Activated naive CD4-positive, alpha-beta T cell treated with anti-CD3 and anti-CD28 coated beads, Interleukin-2, amount 50 U/mL, for 72 hours (primary cell): ENCODE data around the gene SLC7A5. TPM values are rescaled to one million over a fixed set of nuclear protein-coding genes. Genes with fewer than 3 reads are reported as not detected.

Source experiments
- ATAC-seq, 2 donors: fragments of 150-1000 bp; cut with Tn5 transposase; 2 replicates each; pipeline ENCODE4 v1.10.0; 2021; ENCODE audit warnings: mild to moderate bottlenecking in 2 of 2, moderate library complexity in 2 of 2
- DNase-seq, 2 donors: peaks; one replicate each; pipeline ENCODE4 v3.0.0; 2021 to 2022; ENCODE audit warnings: low spot score in 2 of 2
- H3K27ac Mint-ChIP-seq, 2 donors: one replicate each; pipeline ENCODE4 v1.8.0; 2022; ENCODE audit warnings: mild to moderate bottlenecking in 2 of 2, mixed read lengths in 2 of 2
- H3K36me3 Mint-ChIP-seq, 2 donors: one replicate each; pipeline ENCODE4 v1.8.0; 2022; ENCODE audit warnings: mixed read lengths in 2 of 2
- H3K9me3 Mint-ChIP-seq, 2 donors: one replicate each; pipeline ENCODE4 v1.8.0; 2022; ENCODE audit warnings: mixed read lengths in 2 of 2
- total RNA-seq, 2 donors: library from RNA; stranded (reverse); gene quantifications; one replicate each; pipeline ENCODE4 v1.2.3, GENCODE V29; 2022

SLC7A5 gene
- total RNA-seq, 2 donors from 2014 or later: 112 to 197 TPM

DNA sequence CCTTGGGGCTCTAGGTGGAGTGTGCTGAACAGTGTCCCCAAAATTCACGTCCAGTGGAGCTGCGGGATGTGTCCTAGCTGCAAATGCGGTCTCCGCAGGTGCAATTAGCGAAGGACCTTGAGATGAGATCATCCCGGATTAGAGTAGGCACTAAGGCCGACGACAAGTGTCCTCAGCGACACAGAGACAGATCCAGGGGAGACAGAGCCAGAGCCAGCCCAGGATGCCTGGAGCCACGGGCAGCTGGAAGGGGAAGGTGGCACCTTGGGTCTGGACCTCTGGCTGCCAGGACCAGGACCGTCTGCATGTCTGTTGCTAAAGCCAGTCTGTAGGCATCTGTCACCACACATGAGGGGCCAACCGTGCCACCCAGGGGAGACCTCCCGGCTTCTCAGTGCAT, 24.5 kb downstream of the SLC7A5 start:
- peak overlapping the region in 1 of 2 donors; percentile 72 for H3K27ac Mint-ChIP-seq
- peaks cover 10 to 11% of the 10 kb centered on the region in 2 donors for H3K36me3 Mint-ChIP-seq
- DNase-seq (no peak), ATAC-seq (no peak)
- H3K9me3 Mint-ChIP-seq: no peaks in the 10 kb centered on the region

DNA sequence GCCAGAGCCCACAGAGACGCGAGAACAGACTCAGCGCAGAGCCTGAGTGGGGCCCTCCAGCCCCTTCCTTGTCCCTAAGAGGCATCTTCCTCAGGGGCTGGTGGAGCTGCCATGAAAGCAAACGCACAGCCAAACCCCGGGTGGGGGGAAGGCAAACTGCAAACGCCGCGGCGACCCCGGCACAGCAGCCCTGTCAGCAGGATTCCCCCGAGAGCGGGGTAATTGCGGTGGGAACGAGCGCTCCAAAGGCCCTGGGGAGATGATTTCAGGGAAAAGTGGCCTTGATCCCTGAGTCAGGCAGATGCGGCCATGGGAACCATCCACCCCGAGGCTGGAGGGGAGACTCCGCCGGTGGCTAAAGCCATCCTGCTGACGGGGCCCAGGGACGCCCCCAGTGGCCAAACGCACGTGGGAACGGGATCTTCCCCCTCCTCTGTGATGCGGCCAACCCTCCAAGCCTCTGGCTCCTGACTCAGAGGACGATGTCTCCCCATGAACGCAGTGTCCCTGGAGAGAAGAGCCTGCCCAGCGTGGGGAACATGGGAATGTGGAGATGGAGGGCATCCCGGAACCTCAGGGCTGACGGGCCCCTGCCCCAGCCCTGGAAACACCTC, 25.1 kb downstream of the SLC7A5 start:
- peak overlapping the region in 1 of 2 donors; percentile 89 for H3K27ac Mint-ChIP-seq
- peaks cover 10 to 11% of the 10 kb centered on the region in 2 donors for H3K36me3 Mint-ChIP-seq
- DNase-seq: no peak
- no peaks in the 10 kb centered on the region for H3K9me3 Mint-ChIP-seq
- ATAC-seq: no peak

DNA sequence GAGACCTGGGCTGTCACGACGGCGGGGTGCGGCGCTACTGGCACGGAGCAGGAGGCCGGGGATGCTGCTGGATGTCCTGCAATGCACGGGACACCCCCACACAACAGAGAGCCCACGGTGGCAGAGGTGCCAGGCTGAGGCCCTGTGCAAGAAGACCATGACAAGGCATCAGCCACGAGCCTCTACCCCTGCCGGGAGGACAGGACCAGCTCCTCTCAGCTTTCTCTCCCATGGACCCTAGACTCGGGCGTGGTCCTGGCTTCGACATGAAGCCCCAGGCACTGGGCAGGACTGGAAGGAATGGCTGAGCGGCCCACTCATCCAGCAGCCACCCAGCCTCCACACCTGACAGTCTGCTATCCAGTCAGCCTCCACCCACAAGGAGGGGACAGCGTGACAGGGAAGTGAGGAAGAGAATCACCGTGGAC, 25.6 kb downstream of the SLC7A5 start:
- H3K36me3 Mint-ChIP-seq: peaks cover 6% of the 10 kb centered on the region in 2 donors
- H3K9me3 Mint-ChIP-seq: no peaks in the 10 kb centered on the region
- peak overlapping the region; percentile 42 to 89 for H3K27ac Mint-ChIP-seq
- DNase-seq (no peak), ATAC-seq (no peak)

DNA sequence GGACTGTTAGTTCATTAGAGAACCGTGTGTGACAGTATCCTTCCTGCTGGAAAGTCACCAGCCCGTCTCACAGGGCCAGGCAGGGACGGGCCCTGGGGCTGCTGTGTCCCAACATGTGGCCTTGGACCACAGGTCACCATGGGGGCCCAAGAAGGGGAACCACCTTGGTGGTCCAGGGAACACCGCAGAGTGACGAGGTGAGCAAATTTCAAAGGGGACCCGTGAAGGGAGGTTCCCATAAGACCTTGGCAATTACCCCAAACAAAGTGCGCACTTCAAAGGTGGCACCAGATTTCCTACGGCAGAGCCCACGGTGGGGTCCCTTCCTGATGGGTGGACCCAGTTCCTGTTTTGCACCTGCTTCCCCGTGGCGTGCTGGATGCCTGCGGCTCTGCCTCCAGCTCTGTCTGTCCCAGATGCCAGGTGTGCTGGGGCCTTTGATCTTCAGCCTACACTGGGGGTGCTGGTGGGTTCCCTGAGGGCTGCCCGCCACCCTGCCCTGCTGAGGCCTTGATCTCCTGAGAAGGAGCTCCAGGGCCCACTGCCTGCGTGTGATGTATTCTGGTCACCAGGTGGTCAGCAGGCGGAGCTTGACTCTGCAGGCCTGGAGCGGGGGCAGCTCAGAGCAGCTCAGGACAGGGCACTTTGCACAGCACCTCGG, 27.0 kb downstream of the SLC7A5 start:
- DNase-seq (peak in 1 of 2 donors; percentile 65), ATAC-seq (peak in 1 of 2 donors; percentile 74)
- no peaks in the 10 kb centered on the region for H3K9me3 Mint-ChIP-seq
- peak overlapping the region; percentile 62 to 89 for H3K27ac Mint-ChIP-seq
- H3K36me3 Mint-ChIP-seq: peaks cover 5 to 8% of the 10 kb centered on the region in 2 donors

DNA sequence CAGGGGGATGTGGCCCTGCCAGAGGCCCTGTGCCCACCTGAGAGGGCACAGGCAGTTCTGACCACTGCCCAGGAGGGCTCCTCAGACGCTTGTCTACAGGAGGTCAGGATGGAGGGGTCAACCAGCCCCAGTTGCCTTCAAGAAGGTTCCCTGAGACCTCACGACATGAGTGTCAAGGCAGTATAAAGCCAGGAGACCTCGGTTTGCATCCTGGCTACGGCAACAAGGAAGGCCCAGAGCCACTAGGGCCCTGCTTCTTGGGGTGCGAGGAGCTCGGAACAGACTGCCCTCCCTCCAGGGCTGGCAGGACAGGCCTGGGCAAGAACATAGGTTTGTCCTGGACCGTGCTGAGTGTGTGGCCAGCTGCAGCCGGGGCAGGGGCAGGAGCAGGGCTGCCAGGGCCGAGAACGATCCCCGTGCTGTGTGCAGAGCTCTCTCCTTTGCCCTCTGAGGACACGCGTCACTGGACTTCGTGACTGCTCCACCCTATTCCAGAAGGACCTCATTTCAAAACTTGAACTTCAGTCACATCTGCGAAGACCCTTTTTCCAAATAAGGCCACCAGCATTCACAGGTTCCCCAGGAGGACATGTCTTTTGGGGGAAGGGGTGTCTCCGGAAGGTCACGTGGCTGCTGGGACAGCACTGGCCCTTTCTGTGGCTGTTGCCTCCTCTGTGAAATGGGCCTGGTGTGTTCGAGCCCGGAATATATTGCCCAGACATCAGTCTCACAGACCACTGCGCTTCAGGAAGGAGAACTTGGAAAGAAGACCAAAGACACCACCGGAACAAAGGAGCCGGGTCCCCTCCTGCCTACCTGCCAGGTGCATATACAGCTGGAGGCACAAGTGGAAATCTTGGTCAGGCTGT, 27.7 kb downstream of the SLC7A5 start:
- Mint-ChIP-seq H3K27ac (peak overlapping the region in 1 of 2 donors; percentile 62), H3K36me3 (peaks cover 5 to 13% of the 10 kb centered on the region in 2 donors), H3K9me3 (no peaks in the 10 kb centered on the region)
- DNase-seq: no peak
- ATAC-seq: no peak

DNA sequence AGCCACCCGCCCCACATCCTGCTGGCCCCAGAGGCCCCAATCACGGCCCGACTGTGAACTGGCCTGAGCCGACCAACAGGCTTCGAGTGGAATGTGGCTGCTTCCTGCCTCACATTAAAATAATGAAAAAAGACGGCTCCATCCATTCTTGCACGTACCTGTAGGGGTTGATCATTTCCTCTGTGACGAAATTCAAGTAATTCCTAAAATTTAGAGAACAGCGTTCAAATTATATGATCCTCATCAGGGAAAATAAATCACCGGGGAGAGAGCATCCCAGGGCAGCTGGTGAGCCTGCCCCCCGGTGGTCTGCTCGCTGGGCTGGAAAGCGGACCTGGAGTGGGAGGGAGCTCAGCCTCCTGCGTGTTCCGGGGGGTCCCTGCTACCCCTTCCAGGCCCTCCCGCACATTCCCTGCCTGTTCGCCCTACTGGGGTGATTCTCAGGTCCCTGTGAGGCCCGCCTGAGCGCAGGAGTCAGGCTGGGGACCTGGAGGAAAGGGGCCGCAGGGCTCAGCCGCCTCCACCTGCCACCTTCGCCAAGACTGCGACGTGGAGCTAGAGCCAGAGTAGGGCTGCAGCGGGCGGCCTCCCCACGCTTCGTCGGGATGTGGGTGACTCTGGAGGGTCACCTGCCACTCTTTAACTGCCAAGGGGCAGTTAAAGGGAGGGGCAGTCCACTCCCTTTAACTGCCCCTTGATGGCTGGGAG, 28.9 kb downstream of the SLC7A5 start:
- H3K36me3 Mint-ChIP-seq: peaks cover 11 to 17% of the 10 kb centered on the region in 2 donors
- H3K27ac Mint-ChIP-seq: no peak overlapping the region
- no peaks in the 10 kb centered on the region for H3K9me3 Mint-ChIP-seq
- DNase-seq (no peak), ATAC-seq (no peak)

DNA sequence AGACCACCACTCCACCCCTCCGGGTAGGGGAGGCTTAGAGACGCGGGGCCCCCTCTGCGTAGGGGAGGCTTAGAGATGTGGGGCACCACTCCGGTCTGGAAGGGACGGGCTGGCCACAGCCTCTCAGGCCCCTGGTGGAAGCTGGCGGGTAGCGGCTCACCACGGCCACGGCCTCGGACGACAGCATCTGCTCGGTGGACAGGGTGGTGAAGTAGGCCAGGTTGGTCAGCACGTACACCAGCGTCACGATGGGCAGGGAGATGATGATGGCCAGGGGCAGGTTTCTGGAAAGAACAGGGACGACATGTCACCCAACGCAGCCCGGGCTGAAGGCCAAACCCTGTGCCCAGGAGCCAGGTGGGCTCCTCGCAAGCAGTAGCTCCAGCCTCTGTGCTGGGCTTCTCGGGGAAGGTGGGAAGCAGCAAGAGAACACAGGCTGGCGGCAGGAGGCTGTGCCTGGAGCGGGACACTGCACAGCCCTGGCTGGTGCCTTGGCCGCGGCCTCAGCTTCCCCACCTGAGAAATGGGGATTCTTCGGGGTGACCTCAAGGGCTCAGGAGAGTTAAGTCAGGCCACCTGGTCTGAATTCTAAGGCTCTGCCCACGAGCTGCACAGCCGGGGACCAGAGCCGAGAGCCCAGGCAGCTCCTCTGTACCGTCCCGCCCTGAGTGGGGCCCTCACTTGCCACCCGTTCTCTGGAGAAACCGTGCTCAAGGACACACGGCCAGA, 29.6 kb downstream of the SLC7A5 start:
- Mint-ChIP-seq H3K36me3 (peaks cover 11 to 17% of the 10 kb centered on the region in 2 donors), H3K27ac (peak overlapping the region in 1 of 2 donors; percentile 44), H3K9me3 (no peaks in the 10 kb centered on the region)
- DNase-seq (no peak), ATAC-seq (no peak)

DNA sequence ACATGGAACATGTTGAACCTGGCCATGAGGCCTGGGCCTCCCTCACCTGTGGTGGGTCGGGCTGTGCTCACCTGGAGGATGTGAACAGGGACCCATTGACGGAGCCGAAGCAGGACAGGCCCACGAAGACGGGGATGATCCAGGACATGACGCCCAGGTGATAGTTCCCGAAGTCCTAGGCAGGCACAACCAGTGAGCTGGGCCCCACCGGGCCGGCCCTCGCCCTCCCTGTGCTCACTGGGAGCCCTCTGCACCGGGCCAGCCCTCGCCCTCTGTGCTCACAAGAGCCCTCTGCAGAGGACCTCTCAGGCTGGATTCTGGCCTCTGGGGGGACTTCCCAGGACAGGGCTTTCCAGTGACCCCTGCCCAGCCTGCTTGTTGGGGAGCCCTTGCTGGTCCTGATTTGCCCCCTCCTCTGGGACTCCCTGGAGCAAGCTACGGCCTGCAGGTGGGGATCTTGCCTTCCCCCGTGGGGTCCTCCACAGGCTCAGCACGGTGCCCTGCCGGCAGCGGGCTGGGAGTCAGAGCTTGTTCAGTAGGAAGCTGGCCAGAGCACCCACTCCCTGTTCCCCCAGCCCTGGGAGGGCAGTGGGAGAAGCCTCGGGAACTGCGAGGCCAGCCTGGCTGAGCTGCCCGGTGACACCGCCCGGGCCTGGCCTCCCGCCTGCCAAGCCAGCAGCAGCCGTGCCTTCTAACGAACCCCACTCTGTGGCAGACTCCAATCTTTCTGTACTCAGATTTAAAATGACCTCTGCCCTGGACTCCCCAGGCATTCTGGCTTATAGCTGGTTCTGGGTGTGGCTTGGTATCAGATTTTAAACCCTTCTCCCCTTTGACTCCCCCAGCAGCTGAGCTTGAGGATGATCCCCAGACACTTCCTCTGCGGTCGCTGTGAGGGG, 30.4 kb downstream of the SLC7A5 start:
- H3K27ac Mint-ChIP-seq: peak overlapping the region in 1 of 2 donors; percentile 77
- peaks cover 11 to 21% of the 10 kb centered on the region in 2 donors for H3K36me3 Mint-ChIP-seq
- DNase-seq (no peak), ATAC-seq (peak in 1 of 2 donors; percentile 3)
- no peaks in the 10 kb centered on the region for H3K9me3 Mint-ChIP-seq

DNA sequence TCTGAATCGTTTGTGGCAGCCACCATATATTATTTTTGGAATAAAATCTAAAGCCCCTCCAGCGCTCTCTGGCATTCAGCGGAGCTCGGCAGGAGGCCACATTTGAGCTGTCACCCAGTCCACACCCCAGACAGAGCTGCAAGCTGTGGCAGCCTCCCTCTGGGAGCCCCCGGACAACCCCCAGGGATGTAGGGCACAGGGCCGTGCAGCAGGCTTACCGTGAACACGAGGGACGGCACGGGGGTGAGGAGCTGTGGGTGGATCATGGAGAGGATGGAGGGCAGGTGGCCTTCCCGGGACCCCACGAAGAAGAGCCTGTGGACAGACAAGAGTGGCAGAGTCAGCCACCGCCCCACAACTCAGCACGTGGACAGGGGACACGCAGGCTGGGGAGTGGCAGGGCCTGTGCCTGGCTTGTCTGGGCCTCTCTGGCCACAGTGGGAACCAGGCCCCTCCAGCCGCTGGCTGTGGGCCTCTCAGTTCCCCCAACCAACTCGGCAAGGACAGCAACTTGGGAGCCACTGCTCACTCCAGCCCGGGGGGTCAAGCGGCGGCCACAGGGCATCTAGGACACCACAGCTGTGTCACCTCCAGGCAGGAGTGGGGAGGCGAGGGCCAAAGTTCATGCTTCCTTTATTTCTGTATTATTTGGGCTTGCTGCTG, 31.5 kb downstream of the SLC7A5 start:
- Mint-ChIP-seq H3K9me3 (no peaks in the 10 kb centered on the region), H3K36me3 (peaks cover 10 to 21% of the 10 kb centered on the region in 2 donors), H3K27ac (peak overlapping the region; percentile 55 to 67)
- DNase-seq (no peak), ATAC-seq (no peak)

DNA sequence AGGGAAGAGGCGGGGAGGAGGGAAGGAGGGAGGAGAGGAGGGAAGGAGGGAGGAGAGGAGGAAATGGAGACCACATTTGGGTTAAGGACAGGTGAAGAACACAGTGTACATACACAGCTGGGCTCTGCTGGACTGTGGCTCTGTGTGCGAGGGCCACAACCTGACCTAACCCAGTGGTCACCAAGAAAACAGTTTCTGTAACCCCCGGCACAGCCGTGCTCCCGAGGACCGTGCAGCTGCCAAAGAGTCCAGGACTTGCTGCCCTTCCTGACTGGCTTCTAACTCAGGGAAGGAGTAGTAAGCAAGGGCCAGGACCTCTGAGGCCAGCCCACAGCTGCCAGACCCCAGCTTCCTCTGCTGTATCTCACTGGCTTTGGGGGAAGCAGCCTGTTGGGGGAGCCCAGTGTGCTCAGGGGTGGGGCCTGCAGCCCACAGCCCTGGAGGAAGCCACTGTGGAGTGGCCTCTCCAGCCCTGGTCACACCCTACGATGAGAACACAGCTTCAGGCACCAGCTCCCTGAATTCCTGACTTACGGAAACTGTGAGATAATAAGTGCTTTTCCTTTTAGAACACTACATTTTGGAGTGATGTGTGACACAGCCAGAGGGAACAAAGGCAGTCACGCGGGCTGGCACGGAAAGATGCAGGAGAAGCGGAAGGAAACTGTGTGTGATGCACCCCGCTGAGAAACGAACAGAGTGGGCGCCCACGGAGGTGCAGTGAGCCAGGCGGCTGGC, 32.3 kb downstream of the SLC7A5 start:
- Mint-ChIP-seq H3K27ac (peak overlapping the region; percentile 67 to 90), H3K36me3 (peaks cover 6 to 21% of the 10 kb centered on the region in 2 donors), H3K9me3 (no peaks in the 10 kb centered on the region)
- ATAC-seq: no peak
- no peak for DNase-seq

DNA sequence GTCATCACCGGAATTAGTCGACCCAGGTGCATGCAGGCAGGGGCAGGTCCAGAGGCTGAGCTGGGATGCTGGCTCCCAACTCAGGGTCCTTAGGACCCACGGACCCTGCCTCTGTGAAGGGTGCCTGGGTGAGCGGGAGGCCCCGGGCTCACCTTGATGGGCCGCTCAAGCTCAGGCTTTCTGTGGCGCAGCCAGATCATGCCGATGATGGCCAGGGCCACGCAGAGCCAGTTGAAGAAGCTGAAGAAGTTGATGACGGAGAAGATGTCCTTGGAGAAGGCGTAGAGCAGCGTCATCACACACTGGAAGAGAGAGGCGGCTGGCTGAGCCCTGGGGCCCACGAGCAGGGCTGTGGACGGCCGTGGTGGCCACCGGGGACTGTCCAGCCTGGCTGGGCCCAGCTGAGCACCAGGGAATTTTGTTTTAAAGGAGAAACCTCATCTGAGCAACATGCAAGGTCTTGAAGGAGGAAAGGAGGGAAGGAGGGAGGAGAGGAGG, 32.9 kb downstream of the SLC7A5 start:
- ATAC-seq: no peak
- Mint-ChIP-seq H3K27ac (peak overlapping the region in 1 of 2 donors; percentile 88), H3K36me3 (peaks cover 10 to 21% of the 10 kb centered on the region in 2 donors), H3K9me3 (no peaks in the 10 kb centered on the region)
- DNase-seq: no peak

DNA sequence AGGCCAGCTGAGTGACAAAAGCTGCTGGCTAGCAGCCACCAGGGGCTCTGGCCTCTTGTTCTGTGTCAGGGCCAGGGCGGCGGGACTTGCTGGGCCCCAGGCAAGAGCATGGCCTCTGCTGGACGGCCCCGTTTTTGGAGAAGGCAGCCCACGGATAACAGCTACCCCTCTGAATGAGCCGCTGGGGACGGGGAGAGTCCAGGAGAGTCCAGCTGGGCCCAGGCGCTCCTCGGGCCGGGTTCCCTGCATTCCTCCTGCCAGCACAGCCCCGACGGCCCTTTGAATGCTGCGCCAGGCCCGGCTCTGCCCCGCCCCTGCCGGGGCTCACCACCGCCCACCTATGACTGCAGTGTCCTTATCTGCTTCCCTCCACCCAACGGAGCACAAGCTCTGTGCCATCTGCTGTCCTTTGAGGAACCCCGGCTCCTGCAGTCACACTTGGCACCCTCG, 33.4 kb downstream of the SLC7A5 start:
- ATAC-seq: no peak
- DNase-seq: no peak
- H3K9me3 Mint-ChIP-seq: no peaks in the 10 kb centered on the region
- H3K27ac Mint-ChIP-seq: peak overlapping the region in 1 of 2 donors; percentile 88
- peaks cover 15 to 21% of the 10 kb centered on the region in 2 donors for H3K36me3 Mint-ChIP-seq

DNA sequence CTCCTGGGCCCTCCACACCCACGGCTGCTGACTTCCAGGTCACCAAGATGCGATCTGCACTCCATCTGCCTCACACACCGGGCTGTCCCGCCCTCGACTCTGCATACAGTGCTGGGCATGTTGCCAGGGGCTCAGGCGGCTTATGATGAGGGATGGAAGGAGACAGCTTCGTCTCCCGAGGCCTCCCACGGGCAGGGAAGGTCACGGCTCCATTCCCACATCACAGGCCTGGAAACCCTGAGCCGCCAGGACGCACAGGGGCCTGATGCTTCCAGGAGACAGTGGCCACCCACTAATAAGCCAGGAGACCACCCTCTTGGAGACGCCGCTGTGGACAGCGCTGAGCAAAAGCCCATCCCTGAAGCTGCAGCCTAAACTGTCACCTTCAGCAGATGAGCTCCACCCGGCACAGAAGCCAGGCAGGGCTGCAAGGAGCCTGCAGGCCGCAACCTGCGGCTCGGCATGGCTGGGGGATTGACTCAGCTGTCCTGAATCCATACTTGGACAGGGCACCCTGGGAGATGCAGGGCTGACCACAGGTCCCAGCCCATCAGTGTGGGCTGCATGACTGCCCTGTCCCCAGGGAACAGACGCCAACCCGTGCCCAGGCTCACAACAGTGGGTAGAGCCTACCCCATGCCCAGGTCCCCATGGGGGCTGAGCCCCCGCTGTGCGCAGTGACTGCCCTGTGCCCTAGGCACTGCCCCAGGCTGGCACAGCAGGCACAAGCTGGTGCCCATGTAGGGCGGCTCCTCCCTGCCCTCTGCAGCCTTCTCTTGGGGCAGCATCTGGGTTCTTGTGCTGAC, 34.4 kb downstream of the SLC7A5 start:
- peak overlapping the region in 1 of 2 donors; percentile 51 for H3K27ac Mint-ChIP-seq
- ATAC-seq: no peak
- H3K36me3 Mint-ChIP-seq: peaks cover 21 to 24% of the 10 kb centered on the region in 2 donors
- DNase-seq: no peak
- H3K9me3 Mint-ChIP-seq: no peaks in the 10 kb centered on the region
